Transverse colon (tissue), 4 donors: ENCODE measurements around the gene PTPRN2. TPM values are rescaled to one million over a fixed set of nuclear protein-coding genes. Genes with fewer than 3 reads are reported as not detected.
A peak's percentile ranks its signal among the peaks of the same experiment; 100 is the strongest.
"Not testable (repeated sequence)": the region's sequence is repeated elsewhere in the genome, so short reads cannot be mapped to it uniquely, and the experiment has no call there.

ENCODE experiments used
- DNase-seq: peaks from one replicate; pipeline ENCODE4 v3.0.0-alpha.2; 2019
- H3K27ac ChIP-seq, 4 donors: fragments of 200-600 bp; sonication (generic); 2 replicates each; pipeline ENCODE4 v1.5.1; 2016 to 2018; ENCODE audit warnings: inconsistent platforms in 4 of 4
- H3K27me3 ChIP-seq: fragments of 200-600 bp; sonication (generic); 2 replicates; pipeline ENCODE4 v1.5.1; 2017; ENCODE audit warnings: inconsistent platforms
- H3K36me3 ChIP-seq, 4 donors: fragments of 200-600 bp; sonication (generic); 2 replicates each; pipeline ENCODE4 v1.5.1; 2017 to 2019; ENCODE audit warnings: inconsistent platforms in 4 of 4
- H3K4me1 ChIP-seq, 4 donors: fragments of 200-600 bp; sonication (generic); 2 replicates each; pipeline ENCODE4 v1.5.1; 2017 to 2020; ENCODE audit warnings: inconsistent platforms in 4 of 4
- H3K4me3 ChIP-seq, 4 donors: fragments of 200-600 bp; sonication (generic); 1 replicate in 1 of 4; 2 replicates in 3 of 4; pipeline versions ENCODE4 v1.5.1 to v1.6.1; 2017 to 2019; ENCODE audit warnings: inconsistent platforms in 4 of 4
- H3K9me3 ChIP-seq, 2 donors: fragments of 200-600 bp; sonication (generic); 2 replicates each; pipeline ENCODE4 v1.5.1; 2017 to 2019; ENCODE audit warnings: inconsistent platforms in 2 of 2
- EP300 ChIP-seq: sonication (generic); formaldehyde crosslinking; IDR thresholded peaks from one replicate; pipeline ENCODE4 v1.6.1; 2017; ENCODE audit warnings: antibody characterized with exemption, low read depth
- POLR2A ChIP-seq: fragments of 450-650 bp; IDR thresholded peaks from one replicate; pipeline ENCODE4 v1.6.1; 2016; ENCODE audit warnings: antibody characterized with exemption, mild to moderate bottlenecking, moderate library complexity
- POLR2AphosphoS5 ChIP-seq, 3 donors: sonication (generic); formaldehyde crosslinking; IDR thresholded peaks; one replicate each; pipeline ENCODE4 v1.6.1; 2016; ENCODE audit warnings: antibody characterized with exemption in 3 of 3
- WGBS, 2 donors: methylation state at CpG; one replicate each; pipeline ENCODE4 v1.1.5; 2018; ENCODE audit warnings: low coverage in 1 of 2; 5-methylcytosine and 5-hydroxymethylcytosine counted together
- in situ Hi-C, 4 donors: fragments of 200-750 bp; cut with MboI; loops; one replicate each; pipeline versions ENCODE4 v1.15.0 to v1.15.1; 2017; ENCODE audit warnings: low sequenced_read_pairs in 3 of 4, low pct_ligation_motif_present in 1 of 4, low pct_unique_long_range_greater_than_20kb in 1 of 4
- intact Hi-C: fragments of 100-400 bp; cut with DNase I; formaldehyde crosslinking; loops from one replicate; pipeline ENCODE4 v1.15.1; 2023; ENCODE audit warnings: low total_unique reads
- total RNA-seq, 4 donors: library from RNA; depleted of rRNA; stranded (reverse); fragments of >200 nt; gene quantifications; one replicate each; pipeline ENCODE4 v1.1.0, GENCODE V29; 2016
- TF ChIP-seq, protein P1 (sequence below), 5 experiments: fragments of 200-600 bp in 3 of 5; fragments of 450-650 bp in 2 of 5; sonication (generic) in 3 of 5; IDR thresholded peaks; 1 replicate in 2 of 5; 2 replicates in 3 of 5; pipeline ENCODE4 v1.5.1; 2016 to 2017; ENCODE audit warnings: antibody characterized with exemption in 5 of 5, inconsistent platforms in 3 of 5, mild to moderate bottlenecking in 2 of 5, moderate library complexity in 1 of 5

PTPRN2 gene
- 10 to 100 TPM; 15.4 to 31.1 (median 21.8) TPM for total RNA-seq

DNA sequence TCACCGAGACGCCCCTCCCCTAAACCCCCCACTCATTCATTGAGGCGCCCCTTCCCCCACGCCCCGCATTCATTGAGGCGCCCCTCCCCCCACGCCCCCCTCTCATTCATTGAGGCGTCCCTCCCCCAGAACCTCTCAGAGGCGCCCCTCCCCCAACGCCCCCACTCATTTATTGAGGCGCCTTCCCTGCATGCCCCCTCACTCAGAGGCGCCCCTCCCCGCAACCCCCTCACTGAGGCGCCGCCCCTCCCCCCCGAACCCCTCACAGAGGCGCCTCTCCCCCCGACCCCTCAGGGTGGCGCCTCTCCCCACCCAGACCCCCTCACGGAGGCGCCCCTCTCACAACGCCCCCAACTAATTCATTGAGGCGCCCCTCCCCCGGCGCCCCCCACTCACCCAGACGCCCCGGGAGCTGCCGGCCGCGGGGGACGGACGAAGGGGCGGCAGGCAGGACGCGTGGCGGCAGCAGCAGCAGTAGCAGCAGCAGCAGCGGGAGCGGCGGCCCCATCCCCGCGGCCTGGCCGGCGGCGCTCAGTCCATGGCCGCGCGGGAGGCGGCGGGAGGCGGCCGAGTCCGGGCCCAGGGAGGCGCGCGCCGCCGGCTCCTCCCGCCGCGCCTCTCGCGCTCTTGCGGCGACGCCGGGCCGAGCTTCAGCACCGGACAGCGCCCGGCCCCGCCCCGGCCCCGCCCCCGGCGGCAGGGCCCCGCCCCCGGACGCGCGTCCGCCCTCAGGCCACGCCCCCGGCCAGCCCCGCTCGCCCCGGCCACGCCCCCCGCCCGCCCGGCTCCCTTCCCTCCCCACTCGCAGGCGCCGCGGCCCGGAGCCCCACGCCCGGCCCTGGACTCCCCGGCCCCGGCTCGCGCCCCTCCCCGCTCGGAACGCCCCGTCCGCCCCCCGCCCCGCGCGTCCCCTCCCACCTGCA, at the start of gene PTPRN2:
PTPRN2 (minus strand) TSS at position 662 of the 923 bp plus-strand sequence.
- in situ Hi-C loops, result no loop called here
- Histone ChIP-seq H3K4me1 (peaks cover 9 to 24% (median 23%) of the 10 kb centered on the region in 4 donors), H3K4me3 (peak within 1 kb of the TSS in 3 of 4 donors; percentile 39 to 56 (median 44)), H3K9me3 (no peaks in the 10 kb centered on the region), H3K36me3 (no peaks in the 10 kb centered on the region), H3K27ac (peak within 1 kb of the TSS in 3 of 4 donors; percentile 51 to 63 (median 61)), H3K27me3 (peaks cover 46% of the 10 kb centered on the region)
- intact Hi-C loops, result no loop called here
- no peak for TF ChIP-seq POLR2AphosphoS5 (IDR thresholded peaks at IDR 0.05)
- TF ChIP-seq, protein P1, sequence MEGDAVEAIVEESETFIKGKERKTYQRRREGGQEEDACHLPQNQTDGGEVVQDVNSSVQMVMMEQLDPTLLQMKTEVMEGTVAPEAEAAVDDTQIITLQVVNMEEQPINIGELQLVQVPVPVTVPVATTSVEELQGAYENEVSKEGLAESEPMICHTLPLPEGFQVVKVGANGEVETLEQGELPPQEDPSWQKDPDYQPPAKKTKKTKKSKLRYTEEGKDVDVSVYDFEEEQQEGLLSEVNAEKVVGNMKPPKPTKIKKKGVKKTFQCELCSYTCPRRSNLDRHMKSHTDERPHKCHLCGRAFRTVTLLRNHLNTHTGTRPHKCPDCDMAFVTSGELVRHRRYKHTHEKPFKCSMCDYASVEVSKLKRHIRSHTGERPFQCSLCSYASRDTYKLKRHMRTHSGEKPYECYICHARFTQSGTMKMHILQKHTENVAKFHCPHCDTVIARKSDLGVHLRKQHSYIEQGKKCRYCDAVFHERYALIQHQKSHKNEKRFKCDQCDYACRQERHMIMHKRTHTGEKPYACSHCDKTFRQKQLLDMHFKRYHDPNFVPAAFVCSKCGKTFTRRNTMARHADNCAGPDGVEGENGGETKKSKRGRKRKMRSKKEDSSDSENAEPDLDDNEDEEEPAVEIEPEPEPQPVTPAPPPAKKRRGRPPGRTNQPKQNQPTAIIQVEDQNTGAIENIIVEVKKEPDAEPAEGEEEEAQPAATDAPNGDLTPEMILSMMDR (IDR thresholded peaks at IDR 0.05), result no peak
- TF ChIP-seq EP300, result no peak
- TF ChIP-seq POLR2A, result no peak
- DNase-seq, result peak; percentile 72
- 10% methylated on average over 10 of the region's 110 CpGs; no CpG with 5 or more reads in 1 of the 2 donors for WGBS, 2 donors

DNA sequence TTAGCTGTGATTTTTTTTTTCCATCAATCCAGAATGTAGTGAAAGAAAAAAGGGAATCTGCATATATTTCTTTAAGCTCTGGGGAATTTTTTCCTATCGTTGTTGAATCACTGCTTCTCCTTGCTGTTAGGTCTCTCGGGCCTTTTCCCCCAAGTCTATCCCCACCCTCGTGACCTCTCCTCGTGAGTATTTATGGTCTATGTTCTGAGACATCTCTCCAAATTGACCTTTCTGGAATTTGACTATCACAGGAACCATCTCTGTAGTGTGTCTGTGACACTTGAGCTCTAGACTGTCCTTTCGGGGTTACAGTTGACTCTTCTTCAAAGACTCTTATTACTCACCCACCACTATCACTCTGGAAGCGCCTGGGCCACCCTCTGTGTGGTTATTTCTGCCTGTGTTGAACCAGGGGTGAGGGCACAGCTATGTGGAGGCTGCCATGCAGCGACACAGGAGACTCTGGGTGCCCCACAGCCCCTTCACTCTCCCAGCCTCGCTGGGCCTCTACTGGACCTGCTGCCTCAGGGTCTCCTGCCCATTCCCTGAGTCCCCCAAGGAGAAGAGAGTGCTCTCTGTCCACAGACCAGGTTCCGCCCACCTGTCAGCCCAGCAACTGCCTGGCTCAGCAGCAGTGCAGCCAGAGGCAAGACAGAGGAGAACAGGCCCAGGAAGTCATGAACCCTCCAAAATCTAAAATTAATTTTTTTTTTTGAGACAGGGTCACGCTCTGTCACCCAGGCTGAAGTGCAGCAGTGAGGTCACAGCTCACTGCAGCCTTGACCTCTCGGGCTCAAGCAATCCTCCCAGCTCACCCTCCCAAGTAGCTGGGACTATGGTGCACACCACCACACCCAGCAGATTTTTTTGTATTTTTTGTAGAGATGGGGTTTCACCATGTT, 45.7 kb upstream of the PTPRN2 start:
- Histone ChIP-seq H3K4me1 (no peaks in the 10 kb centered on the region), H3K27me3 (no peaks in the 10 kb centered on the region), H3K4me3 (no peak overlapping the region), H3K9me3 (no peaks in the 10 kb centered on the region), H3K36me3 (no peaks in the 10 kb centered on the region), H3K27ac (no peak overlapping the region)
- intact Hi-C loops (no loop called here), in situ Hi-C loops (no loop called here)
- WGBS, 2 donors, result 88 to 95% methylated on average over 6 to 11 of the region's 11 CpGs
- TF ChIP-seq, protein P1 (IDR thresholded peaks at IDR 0.05), result no peak
- TF ChIP-seq POLR2AphosphoS5 (IDR thresholded peaks at IDR 0.05), result no peak
- TF ChIP-seq EP300, result no peak
- no peak for TF ChIP-seq POLR2A
- no peak for DNase-seq

- WGBS, 2 donors, result 93 to 96% methylated on average over 3 of the region's 3 CpGs
- in situ Hi-C loops, result no loop called here
- TF ChIP-seq, protein P1 (IDR thresholded peaks at IDR 0.05), result no peak
- no peak for TF ChIP-seq POLR2A
- no peak for TF ChIP-seq POLR2AphosphoS5 (IDR thresholded peaks at IDR 0.05)
- TF ChIP-seq EP300, result no peak
These were observed 44.1 kb upstream of the PTPRN2 start for GRCh38 chr7:158631574-158632195.

DNA sequence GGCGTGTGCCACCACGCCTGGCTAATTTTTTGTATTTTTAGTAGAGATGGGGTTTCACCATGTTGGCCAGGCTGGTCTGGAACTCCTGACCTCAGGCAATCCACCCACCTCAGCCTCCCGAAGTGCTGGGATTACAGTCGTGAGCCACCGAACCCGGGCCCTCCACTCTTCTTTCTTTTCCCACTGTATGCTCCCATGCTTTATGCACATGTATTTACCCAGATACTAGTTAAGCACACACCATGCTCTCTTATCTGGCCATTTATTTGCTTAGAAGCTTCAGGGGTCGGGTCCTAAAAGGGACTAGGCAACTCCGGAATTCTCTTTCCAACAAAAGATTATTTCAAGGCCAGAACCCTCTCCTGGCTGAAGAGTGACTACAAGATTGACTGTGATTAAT, 38.7 kb upstream of the PTPRN2 start:
- H3K4me1 ChIP-seq, in situ Hi-C loops, H3K27me3 ChIP-seq, H3K4me3 ChIP-seq, H3K36me3 ChIP-seq, H3K27ac ChIP-seq, H3K9me3 ChIP-seq, DNase-seq, intact Hi-C loops: not testable (repeated sequence)
- WGBS, 2 donors, result 92 to 95% methylated on average over 7 to 8 of the region's 8 CpGs

More at GRCh38 chr7:158631574-158632195, 44.1 kb upstream of the PTPRN2 start:
- Histone ChIP-seq H3K27ac (no peak overlapping the region), H3K4me3 (no peak overlapping the region), H3K27me3 (no peaks in the 10 kb centered on the region), H3K4me1 (no peaks in the 10 kb centered on the region), H3K9me3 (no peaks in the 10 kb centered on the region), H3K36me3 (no peaks in the 10 kb centered on the region)
- no peak for DNase-seq
- intact Hi-C loops, result no loop called here
